GM13976 (cell line): ENCODE results near the gene SLC26A1.

ENCODE experiments used
- DNase-seq: peaks from one replicate; pipeline ENCODE4 v3.0.0; 2012; ENCODE audit warnings: low spot score
- CTCF ChIP-seq: IDR thresholded peaks from 2 replicates; pipeline ENCODE4 v1.5.1; 2012; ENCODE audit warnings: borderline replicate concordance, mild to moderate bottlenecking; ENCODE audit not compliant: insufficient read depth; ENCODE audit errors: extremely low read depth, missing control alignments, control extremely low read depth
- in situ Hi-C: fragments of 300-500 bp; cut with MboI; formaldehyde crosslinking; loops from one replicate; pipeline ENCODE4 v1.12.0; 2022; ENCODE audit warnings: low sequenced_read_pairs, mixed read lengths, inconsistent platforms; ENCODE audit not compliant: unreplicated experiment

SLC26A1 gene

DNA sequence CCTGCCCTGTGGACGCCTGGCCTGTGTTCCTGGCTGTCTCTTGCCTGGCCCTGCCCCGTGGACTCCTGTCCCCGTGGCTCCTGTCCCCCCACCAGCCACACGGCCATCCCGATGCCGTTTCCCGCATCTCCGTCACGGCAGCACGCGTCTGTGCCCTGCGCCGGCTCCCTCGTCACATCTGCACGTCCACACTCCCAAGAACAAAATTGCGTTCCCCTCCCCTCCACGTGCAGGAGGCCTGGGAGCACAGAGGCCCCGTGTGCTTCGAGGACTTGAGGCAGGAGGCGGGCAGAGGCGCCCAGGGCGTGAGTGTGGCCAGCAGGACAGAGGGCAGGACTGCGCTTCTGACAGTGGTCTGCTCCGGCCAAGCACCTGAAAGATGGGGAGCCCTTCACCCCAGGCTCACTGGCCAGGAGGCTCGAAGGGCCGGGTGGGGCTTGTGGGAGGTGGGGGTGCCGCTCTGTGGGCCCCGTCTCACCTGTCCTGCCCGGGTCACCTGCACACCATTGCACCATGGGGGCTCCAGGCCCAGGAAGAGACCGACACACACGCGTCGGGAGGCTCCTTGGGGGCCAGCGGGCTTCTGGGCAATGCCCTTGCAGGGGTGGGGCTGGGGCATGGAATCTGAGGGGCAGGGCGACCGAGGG is 35.5 kb upstream of the SLC26A1 start:
- DNase-seq: no peak
- in situ Hi-C loops: no loop called here
- TF ChIP-seq CTCF: no peak

DNA sequence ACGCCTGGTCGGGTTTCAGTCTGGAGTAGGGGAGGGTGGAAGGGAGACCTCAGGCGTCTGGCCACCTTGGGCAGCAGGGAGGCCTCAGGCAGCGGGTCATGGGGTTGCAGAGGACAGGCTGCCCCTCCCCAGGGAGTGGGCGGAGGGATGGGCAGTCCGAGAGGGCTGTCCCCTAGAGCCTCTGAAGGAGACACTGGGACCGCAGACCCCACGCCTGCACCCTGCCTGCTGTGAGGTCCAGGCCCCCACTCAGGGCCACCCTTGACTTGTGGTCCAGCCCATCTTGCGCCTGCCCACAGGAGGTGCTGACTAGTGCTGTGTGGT is 34.7 kb upstream of the SLC26A1 start:
- in situ Hi-C loops: no loop called here
- TF ChIP-seq CTCF: no peak
- no peak for DNase-seq

DNA sequence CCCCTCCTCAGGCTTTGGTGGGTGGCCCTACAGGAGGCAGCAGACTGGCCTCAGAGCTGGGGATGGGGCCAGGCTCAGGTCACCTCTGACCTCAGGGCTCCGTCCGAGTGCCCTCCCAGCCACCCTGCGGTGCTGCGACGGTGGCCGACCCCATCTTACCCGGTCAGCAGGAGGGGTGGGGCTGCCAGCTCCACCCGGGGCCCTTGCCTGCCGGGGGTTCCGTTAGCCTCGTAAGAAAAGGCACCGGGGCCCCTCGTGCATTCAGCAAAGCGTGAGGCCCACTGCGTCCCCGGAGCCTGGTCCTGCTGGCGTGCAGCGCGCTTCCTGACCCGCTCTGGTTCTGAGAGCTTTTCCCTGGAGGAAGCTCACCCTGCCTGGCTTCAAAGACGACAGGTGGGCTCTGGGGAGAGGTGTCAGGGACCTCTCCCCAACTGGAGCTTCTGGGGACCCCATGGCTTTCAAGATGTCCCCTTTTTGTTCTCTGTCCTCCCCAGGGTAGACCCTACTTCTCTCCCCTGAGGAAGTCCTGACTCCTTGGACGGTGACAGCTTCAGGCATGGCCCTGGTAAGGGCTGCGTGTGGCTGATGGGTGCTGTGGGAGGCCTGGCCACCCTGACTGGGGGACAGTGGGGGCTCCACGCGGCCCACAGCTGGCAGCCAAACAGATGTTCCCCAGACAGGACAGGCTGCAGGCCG is 34.2 kb upstream of the SLC26A1 start:
- no peak for DNase-seq
- no peak for TF ChIP-seq CTCF
- in situ Hi-C loops: no loop called here

- in situ Hi-C loops: no loop called here
- no peak for TF ChIP-seq CTCF
- peak; percentile 92 for DNase-seq
These were observed 32.9 kb upstream of the SLC26A1 start for GRCh38 chr4:1026115-1026514.

DNA sequence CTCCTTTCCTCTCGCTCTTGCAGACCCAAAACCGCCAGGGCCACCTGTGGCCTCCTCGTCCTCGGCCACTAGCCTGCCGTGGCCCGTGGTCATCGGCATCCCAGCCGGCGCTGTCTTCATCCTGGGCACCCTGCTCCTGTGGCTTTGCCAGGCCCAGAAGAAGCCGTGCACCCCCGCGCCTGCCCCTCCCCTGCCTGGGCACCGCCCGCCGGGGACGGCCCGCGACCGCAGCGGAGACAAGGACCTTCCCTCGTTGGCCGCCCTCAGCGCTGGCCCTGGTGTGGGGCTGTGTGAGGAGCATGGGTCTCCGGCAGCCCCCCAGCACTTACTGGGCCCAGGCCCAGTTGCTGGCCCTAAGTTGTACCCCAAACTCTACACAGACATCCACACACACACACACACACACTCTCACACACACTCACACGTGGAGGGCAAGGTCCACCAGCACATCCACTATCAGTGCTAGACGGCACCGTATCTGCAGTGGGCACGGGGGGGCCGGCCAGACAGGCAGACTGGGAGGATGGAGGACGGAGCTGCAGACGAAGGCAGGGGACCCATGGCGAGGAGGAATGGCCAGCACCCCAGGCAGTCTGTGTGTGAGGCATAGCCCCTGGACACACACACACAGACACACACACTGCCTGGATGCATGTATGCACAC is 31.8 kb upstream of the SLC26A1 start:
- in situ Hi-C loops: no loop called here
- no peak for DNase-seq
- TF ChIP-seq CTCF: no peak

DNA sequence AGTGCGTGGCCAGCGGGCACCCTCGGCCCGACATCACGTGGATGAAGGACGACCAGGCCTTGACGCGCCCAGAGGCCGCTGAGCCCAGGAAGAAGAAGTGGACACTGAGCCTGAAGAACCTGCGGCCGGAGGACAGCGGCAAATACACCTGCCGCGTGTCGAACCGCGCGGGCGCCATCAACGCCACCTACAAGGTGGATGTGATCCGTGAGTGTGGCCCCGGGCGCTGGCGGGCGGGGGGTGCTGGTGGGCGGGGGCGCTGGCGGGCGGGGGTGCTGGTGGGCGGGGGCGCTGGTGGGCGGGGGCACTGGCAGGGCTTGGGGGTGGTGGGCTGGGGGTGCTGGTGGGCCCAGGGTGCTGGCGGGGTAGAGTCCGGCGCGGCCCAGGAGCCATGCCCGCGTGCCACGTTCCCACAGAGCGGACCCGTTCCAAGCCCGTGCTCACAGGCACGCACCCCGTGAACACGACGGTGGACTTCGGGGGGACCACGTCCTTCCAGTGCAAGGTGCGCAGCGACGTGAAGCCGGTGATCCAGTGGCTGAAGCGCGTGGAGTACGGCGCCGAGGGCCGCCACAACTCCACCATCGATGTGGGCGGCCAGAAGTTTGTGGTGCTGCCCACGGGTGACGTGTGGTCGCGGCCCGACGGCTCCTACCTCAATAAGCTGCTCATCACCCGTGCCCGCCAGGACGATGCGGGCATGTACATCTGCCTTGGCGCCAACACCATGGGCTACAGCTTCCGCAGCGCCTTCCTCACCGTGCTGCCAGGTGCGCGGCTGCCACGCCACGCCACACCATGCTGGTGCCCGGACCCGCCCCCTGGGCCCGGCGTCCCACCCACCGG is 30.9 kb upstream of the SLC26A1 start:
- no peak for DNase-seq
- TF ChIP-seq CTCF: no peak
- in situ Hi-C loops: no loop called here
